HG02642 (cell line): ENCODE results near the gene ALPG.

ENCODE experiments used
- ATAC-seq: cut with Tn5 transposase; IDR thresholded peaks from one replicate; pipeline ENCODE4 v1.9.1; 2021; ENCODE audit warnings: mild to moderate bottlenecking; ENCODE audit not compliant: unreplicated experiment, poor library complexity

ALPG gene

GRCh38 chr2:232455426-232456255, 49.0 kb downstream of the ALPG start, which contains the start of gene ALPI:
Gene ALPI (plus strand): TSS chr2:232456153. CDS start chr2:232456200, 47 bp downstream.
- ATAC-seq = no peak

GRCh38 chr2:232456296-232457120, 49.9 kb downstream of the ALPG start:
- no peak for ATAC-seq

- no peak for ATAC-seq
Measured at GRCh38 chr2:232457121-232458011, 50.7 kb downstream of the ALPG start.

- no peak for ATAC-seq
Measured at GRCh38 chr2:232458051-232458660, 51.5 kb downstream of the ALPG start.

- no peak for ATAC-seq
Measured at GRCh38 chr2:232458661-232459418, 52.2 kb downstream of the ALPG start.

- no peak for ATAC-seq
Measured at GRCh38 chr2:232459419-232460035, 52.9 kb downstream of the ALPG start.

- ATAC-seq = no peak
Measured at GRCh38 chr2:232460171-232460570, 53.5 kb downstream of the ALPG start.
